ES-I3 (cell line): ENCODE results near the gene NEK10.

ENCODE experiments used
- H3K36me3 ChIP-seq: 2 replicates; pipeline ENCODE4 v1.6.1; 2013; ENCODE audit warnings: mild to moderate bottlenecking, low read length, control low read depth, moderate library complexity; ENCODE audit not compliant: insufficient read depth
- H3K4me1 ChIP-seq: 2 replicates; pipeline ENCODE4 v1.6.1; 2013; ENCODE audit warnings: mild to moderate bottlenecking, control low read depth, low read length; ENCODE audit not compliant: insufficient read depth
- H3K9ac ChIP-seq: 2 replicates; pipeline ENCODE4 v1.6.1; 2013; ENCODE audit warnings: low read depth, mild to moderate bottlenecking, low read length, moderate library complexity
- H3K9me3 ChIP-seq: 2 replicates; pipeline ENCODE4 v1.6.1; 2013; ENCODE audit warnings: mild to moderate bottlenecking, low read length, moderate library complexity; ENCODE audit not compliant: control insufficient read depth, insufficient read depth

The NEK10 gene

DNA sequence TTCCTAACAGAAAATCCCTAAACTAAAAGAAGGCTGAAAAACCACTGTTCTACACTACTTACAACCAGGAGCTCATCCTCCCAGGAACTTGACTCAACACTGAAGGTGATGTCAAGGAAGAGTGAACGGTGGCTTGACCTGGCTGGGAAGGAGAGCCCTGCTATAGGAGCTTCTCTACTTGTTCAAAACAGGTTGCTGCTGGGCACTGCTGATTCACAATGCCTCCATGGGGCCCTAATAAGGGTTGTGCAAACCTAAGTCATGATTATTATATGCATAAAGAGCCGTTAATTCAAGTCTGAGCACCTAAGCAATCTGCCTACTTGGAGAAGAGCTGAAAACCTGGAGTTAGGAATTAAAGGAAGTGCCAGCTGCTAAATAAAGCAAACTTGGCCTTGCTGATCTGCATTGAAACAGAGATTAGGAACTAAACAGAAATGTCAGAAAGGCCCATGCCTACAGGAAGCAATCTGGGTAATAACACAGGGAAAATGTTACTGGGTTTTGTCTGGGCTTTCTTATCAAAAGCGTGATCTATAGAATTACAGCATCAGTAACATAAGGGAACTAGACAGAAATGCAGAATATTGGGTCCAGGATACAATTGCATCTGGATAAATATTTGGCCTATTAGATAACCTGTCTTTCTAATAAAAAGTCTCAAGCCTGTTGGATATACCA is 243.2 kb downstream of the NEK10 start:
- H3K36me3 ChIP-seq: no peaks in the 10 kb centered on the region; the same call in 1 of the 2 replicates
- no peaks in the 10 kb centered on the region for H3K4me1 ChIP-seq
- H3K9me3 ChIP-seq: no peaks in the 10 kb centered on the region
- H3K9ac ChIP-seq: no peak overlapping the region

DNA sequence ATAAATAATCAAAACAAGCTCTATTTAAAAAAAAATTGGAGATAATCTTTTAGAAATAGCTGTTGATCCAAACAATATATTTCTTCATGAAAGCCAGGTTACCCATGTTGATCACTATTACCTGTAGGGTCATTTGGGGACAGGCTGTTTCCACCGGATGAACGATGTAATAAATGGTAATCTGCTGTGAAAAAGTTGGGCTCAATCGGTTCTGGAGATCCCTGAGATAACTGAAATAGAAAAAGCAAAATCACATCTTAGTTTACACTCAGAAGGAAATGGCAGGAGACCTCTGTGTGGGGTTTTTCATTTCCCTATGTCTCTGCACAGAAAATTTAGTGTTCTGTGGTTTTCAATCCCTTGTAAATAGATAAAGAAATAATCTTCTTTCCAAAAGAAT is 249.5 kb downstream of the NEK10 start:
- no peaks in the 10 kb centered on the region; the same call in 1 of the 2 replicates for H3K36me3 ChIP-seq
- no peak overlapping the region for H3K9ac ChIP-seq
- no peaks in the 10 kb centered on the region for H3K9me3 ChIP-seq

DNA sequence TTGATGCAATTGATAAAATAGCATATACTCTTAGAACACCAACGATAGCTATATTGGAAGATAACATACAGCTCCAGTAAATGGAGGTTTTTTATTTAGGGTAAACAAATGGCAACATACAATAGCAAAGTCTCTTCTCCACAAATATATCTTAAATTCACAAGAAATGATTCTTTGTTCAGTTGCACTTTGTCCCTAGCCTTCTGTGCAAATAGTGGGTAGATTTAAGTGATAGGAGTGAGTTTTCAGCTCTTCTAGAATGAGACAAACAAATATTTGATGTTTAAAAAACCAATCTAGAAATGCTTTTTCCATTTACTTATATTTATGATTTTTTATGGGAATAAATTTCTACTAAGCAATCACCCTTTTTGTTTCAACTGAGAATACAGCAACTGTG is 253.8 kb downstream of the NEK10 start:
- no peaks in the 10 kb centered on the region for H3K9me3 ChIP-seq
- H3K4me1 ChIP-seq: no peaks in the 10 kb centered on the region
- H3K9ac ChIP-seq: no peak overlapping the region
- no peaks in the 10 kb centered on the region for H3K36me3 ChIP-seq

More for the DNA sequence above, 249.5 kb downstream of the NEK10 start:
- H3K4me1 ChIP-seq: no peaks in the 10 kb centered on the region

DNA sequence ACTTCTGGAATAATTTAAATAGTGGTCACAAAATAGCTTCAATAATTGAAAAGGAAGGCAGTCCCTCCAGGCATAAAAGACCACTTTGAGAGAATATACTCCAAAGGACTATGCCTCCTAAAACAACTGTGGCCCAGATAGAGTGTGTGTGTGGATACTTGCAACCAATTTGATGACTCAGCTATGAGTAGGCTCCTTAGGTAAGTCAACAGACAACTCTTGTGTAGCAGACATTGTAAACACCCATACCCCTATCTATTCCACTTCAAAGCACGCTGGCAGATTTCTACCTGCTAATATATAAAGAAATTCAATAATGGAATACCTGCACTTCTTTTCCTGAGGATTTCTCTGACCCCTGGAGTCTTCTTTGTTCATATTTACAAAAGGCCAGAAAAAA is 254.5 kb downstream of the NEK10 start:
- H3K9me3 ChIP-seq: no peaks in the 10 kb centered on the region
- H3K4me1 ChIP-seq: no peaks in the 10 kb centered on the region
- H3K36me3 ChIP-seq: no peaks in the 10 kb centered on the region
- H3K9ac ChIP-seq: no peak overlapping the region

DNA sequence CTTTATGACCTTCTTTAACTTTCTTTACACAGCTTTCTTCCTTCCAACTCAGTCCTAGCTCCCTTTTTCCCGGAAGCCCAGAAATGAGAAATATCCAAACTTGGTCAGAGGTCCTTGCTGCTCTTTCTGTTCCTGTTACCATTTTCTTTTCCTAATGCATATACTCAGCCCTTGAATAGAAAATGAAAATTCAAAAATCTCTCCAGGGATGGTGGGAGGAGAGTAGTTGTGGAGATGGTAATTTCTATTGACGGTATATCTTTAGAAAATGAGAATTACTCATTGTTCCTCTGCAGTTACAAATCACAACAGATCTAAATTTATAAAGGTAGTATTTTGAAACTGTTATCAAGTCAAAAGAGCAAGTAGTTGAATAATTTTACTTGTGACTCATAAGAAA is 255.1 kb downstream of the NEK10 start:
- no peaks in the 10 kb centered on the region for H3K9me3 ChIP-seq

DNA sequence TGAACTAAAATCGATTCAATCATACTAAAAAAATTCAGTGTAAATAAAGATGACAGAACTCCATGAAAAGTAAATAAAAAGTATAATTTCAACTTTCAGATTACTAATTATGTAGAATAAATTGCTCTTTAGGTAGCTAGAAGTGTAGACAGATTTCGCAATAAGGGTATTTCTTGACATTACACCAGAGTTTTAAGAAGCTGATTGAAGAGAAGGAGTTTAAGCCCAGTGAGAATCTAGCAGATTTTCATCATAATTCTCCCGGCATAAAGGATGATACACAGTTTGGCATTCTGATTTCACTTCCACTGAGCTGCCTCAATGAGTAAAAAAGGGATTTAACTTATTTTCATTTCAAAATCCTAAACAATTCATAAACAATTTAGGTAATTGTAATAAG is 259.2 kb downstream of the NEK10 start:
- Histone ChIP-seq H3K36me3 (no peaks in the 10 kb centered on the region), H3K4me1 (peaks cover 34% of the 10 kb centered on the region), H3K9me3 (no peaks in the 10 kb centered on the region), H3K9ac (no peak overlapping the region)

More for the DNA sequence above, 255.1 kb downstream of the NEK10 start:
- Histone ChIP-seq H3K36me3 (no peaks in the 10 kb centered on the region), H3K9ac (no peak overlapping the region), H3K4me1 (no peaks in the 10 kb centered on the region)

DNA sequence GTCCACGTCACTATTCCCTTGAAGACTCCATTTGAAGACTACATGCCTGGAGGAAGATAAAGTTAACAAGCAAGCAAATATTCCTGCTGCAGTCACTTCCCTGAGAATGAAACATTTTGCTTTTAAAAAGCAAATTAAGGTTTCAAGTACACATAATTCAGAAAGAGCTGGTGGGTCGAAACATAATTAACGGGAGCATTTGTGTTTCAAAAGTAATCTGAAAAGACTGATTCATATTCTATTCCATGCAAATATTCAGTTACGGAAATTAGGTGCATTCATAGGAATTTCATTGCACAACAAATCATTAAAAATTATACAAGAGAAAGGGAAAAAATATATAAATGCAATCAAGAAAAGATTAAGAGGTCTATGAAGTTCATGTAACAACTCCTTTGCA is 260.9 kb downstream of the NEK10 start:
- Histone ChIP-seq H3K4me1 (peaks cover 35% of the 10 kb centered on the region), H3K9me3 (no peaks in the 10 kb centered on the region), H3K36me3 (no peaks in the 10 kb centered on the region), H3K9ac (no peak overlapping the region)

DNA sequence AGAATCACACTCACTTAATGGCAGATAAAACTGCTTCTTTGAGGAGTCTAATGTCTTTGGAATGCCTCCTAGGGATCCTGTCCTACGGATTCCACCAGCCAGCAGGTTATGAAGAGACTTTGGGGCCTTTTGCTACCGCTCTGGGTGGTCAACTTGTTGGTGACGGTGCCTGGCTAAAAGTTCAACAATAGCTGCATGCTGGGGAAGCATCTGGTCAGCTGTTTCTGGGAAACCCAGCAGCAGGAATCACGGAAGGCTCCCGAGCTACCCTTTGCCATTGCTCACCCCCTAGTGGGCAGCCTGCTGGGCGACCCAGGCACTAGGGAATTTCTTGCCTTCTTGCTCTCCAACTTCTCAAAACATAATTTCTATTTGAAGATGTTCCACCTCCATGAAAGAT is 263.3 kb downstream of the NEK10 start:
- H3K4me1 ChIP-seq: peaks cover 35% of the 10 kb centered on the region
- H3K36me3 ChIP-seq: no peaks in the 10 kb centered on the region
- no peaks in the 10 kb centered on the region for H3K9me3 ChIP-seq
- H3K9ac ChIP-seq: no peak overlapping the region

DNA sequence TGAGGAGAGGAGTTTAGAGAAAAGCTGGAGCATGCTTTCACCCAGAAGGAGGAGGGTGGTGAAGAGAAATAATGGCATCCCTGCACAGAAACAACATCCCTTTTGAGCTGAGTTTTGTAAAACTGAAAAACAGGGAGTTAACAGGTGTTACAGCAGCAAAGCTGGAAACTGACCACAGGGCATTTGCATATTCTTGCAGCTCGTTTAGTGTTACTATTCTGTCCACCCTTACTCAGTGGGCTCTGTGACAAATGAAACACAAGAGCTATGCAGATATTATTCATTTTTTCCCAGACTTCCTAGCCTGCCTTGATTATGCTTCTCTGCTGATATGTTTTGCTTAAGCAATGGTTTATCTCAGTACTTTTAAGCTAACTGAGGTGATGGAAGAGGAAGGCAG is 272.0 kb downstream of the NEK10 start:
- Histone ChIP-seq H3K36me3 (no peaks in the 10 kb centered on the region), H3K4me1 (no peaks in the 10 kb centered on the region), H3K9me3 (0 out of 2 replicates have a peak, but pooled peaks cover under 1% of the 10 kb centered on the region), H3K9ac (no peak overlapping the region)

DNA sequence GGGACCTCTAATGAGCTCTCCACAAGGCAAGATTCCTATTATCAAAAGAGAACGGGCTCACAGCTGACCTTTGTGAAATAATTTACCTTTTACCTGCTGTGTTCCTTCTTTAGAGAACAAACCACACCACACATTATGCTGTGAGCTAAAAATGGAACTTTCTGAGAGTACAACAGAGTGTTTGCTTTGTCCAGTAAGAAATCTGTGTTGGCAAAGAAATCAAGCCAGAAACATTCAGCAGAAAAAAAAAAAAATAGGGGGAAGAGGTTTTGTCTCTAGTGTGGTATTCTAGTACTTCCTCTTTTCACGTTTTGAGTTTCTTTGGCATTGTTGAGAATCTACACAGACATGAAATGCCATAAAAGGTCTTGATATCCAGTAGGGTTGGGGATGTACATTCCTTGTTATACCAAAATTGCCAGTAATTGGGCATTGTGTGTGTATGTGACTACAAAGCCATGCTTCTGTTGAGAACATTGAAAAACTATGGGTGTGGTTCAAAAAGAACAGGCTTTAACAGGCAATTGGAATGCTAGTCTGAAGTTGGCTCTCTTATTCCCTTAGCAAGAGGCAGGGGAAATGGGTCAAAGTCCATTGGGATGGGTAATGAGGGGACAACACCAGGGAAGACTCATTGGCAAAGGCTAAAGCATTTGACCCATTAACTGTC is 273.5 kb downstream of the NEK10 start:
- H3K36me3 ChIP-seq: no peaks in the 10 kb centered on the region
- H3K4me1 ChIP-seq: no peaks in the 10 kb centered on the region
- H3K9me3 ChIP-seq: 0 out of 2 replicates have a peak, but pooled peaks cover 2% of the 10 kb centered on the region
- no peak overlapping the region for H3K9ac ChIP-seq

DNA sequence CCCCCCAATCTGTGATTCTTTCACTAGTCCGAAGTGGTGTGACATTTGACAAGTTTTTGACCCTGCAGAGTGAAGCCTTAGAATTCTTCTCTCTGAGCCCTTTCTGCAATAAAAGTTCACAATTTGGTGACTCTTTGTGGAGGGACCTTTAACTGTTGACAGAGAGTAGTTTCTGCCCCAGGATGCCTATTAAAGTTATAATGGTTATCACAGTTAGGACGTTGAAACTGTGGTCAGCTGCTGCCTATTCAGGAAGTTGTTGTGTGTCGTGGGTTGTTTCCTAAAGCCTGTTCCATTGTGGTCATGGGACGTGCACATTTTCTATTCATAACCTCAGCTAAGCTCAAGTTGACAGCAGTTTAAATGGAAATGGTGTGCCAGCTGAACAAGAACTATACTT is 274.5 kb downstream of the NEK10 start:
- H3K9ac ChIP-seq: no peak overlapping the region
- no peaks in the 10 kb centered on the region for H3K36me3 ChIP-seq
- H3K4me1 ChIP-seq: no peaks in the 10 kb centered on the region
- 0 out of 2 replicates have a peak, but pooled peaks cover 2% of the 10 kb centered on the region for H3K9me3 ChIP-seq

DNA sequence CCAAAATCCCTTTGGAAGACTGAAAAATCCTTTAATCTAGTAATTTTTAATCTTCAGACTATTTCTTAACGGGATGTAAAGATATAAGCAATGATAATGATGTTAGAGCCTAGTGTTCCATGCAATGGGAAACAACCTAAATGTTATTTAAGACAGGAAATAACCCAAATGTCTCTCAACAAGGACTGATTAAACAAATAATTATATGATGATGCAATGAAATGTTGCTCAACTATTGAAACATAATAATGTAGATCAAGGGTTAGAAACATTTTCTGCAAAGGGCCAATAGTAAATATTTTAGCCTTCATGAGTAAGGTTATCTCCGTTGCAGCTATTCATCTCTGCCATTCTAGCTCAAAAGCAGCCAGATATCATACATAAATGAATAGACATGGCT is 275.4 kb downstream of the NEK10 start:
- 0 out of 2 replicates have a peak, but pooled peaks cover 2% of the 10 kb centered on the region for H3K9me3 ChIP-seq
- H3K36me3 ChIP-seq: no peaks in the 10 kb centered on the region
- no peak overlapping the region for H3K9ac ChIP-seq
- H3K4me1 ChIP-seq: no peaks in the 10 kb centered on the region

DNA sequence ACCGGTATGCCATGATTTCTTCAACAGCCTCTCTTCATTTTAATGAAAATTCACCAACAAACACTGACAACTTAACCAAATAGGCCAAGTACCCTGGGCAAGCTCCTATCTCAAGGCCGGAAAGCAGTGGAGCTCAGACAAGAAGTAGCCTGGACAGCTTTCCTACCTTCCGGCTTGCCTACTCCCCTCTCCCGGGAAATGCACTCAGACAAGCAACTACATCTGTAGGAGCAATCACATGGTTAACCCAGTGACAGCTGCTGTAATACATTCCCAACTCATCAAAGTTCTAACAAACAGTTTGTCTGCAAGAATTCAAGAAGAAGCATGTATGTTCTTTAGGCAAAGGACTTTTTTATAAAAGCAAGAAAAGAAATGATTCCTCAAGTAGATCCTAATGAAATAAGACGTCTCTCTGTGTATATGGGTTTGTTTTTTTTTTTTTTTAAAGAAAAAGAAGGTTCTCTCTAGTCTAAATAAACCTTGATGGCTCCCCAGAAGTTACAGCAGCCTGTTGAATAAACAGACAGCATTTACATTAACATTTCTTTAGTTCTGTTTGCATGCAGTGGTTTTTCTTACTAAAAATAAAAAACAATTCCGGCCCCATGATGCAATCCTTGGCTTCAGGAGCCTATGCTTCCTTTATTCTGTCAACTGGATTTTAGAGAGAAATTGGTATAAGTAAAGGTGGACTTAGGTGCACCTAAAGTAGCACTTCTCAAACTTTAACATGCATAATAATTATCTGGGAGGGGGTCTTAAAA is 278.7 kb downstream of the NEK10 start:
- 0 out of 2 replicates have a peak, but pooled peaks cover 2% of the 10 kb centered on the region for H3K9me3 ChIP-seq
- H3K9ac ChIP-seq: no peak overlapping the region
- no peaks in the 10 kb centered on the region for H3K36me3 ChIP-seq
- no peaks in the 10 kb centered on the region for H3K4me1 ChIP-seq

DNA sequence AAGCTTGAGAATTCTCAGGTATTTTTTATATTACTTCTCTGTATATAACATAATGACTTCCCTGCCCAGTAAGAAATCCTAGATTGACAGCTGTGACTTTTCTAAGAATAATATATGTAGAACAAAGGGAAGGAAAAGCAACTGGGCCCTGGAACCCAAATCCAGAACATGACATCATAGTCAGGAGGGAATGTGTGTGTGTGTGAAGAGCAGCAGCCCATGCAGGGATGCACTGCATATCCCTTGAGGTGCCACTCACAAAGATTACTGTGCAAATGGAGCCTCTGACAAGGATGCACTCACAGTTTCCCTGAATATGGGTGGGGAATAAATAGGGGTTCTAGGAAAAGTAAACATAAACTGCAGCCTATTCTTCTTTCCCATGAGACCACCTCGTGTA is 279.5 kb downstream of the NEK10 start:
- Histone ChIP-seq H3K36me3 (no peaks in the 10 kb centered on the region), H3K4me1 (no peaks in the 10 kb centered on the region), H3K9ac (no peak overlapping the region), H3K9me3 (0 out of 2 replicates have a peak, but pooled peaks cover 2% of the 10 kb centered on the region)
